SK-N-SH (cell line): ENCODE data around the gene SLC46A1. TPM values are rescaled to one million over a fixed set of nuclear protein-coding genes. Genes with fewer than 3 reads are reported as not detected.

Experiments used
- CTCF ChIA-PET: fragments of 300-600, 350-600 bp; formaldehyde crosslinking; extraction: SDS; loops from one replicate; lab custom pipeline; 2021; lab: Yijun Ruan, JAX
- POLR2A ChIA-PET: fragments of 350-600 bp; sonication (Branson Sonifier 250); formaldehyde crosslinking; extraction: SDS; loops from one replicate; lab custom pipeline; 2020; ENCODE audit warnings: antibody characterized with exemption, inconsistent platforms; lab: Yijun Ruan, JAX
- DNase-seq: peaks from one replicate; pipeline ENCODE4 v3.0.0; 2012
- H2AFZ ChIP-seq: fragments of 200-600 bp; sonication (generic); 2 replicates; pipeline ENCODE4 v1.8.1; 2016; ENCODE audit warnings: antibody characterized with exemption, mild to moderate bottlenecking, low read depth
- H3F3A ChIP-seq: fragments of 200-600 bp; sonication (generic); replicated peaks from 2 replicates; pipeline ENCODE3; 2016; ENCODE audit warnings: antibody characterized with exemption, mild to moderate bottlenecking; ENCODE audit not compliant: insufficient read depth
- H3K27ac ChIP-seq, 2 experiments: fragments of 200-500 bp in 1 of 2; fragments of 200-600 bp in 1 of 2; sonication (Bioruptor generic) in 1 of 2; sonication (generic), shearing (Covaris generic) in 1 of 2; 2 replicates each; pipeline versions ENCODE4 v1.5.1 to v1.6.1; 2014 to 2016; ENCODE audit warnings: low read depth in 2 of 2, inconsistent platforms in 1 of 2, low read length in 1 of 2, mild to moderate bottlenecking in 1 of 2, mixed read lengths in 1 of 2
- H3K27me3 ChIP-seq: fragments of 200-600 bp; sonication (generic), shearing (Covaris generic); 2 replicates; pipeline ENCODE4 v1.6.1; 2016; ENCODE audit warnings: mixed run types; ENCODE audit not compliant: insufficient read depth
- H3K36me3 ChIP-seq, 2 experiments: fragments of 200-500 bp in 1 of 2; fragments of 200-600 bp in 1 of 2; sonication (Bioruptor generic) in 1 of 2; sonication (generic) in 1 of 2; replicated peaks in 1 of 2; 2 replicates each; pipeline versions ENCODE3 to v1.5.1; 2014 to 2016; ENCODE audit warnings: low read length in 1 of 2, mild to moderate bottlenecking in 1 of 2; ENCODE audit not compliant: insufficient read depth in 2 of 2, control insufficient read depth in 1 of 2
- H3K4me1 ChIP-seq, 2 experiments: fragments of 200-500 bp in 1 of 2; fragments of 200-600 bp in 1 of 2; sonication (Bioruptor generic) in 1 of 2; sonication (generic), shearing (Covaris generic) in 1 of 2; 2 replicates each; pipeline versions ENCODE4 v1.5.1 to v1.6.1; 2014 to 2016; ENCODE audit warnings: low read depth in 1 of 2, low read length in 1 of 2, mixed run types in 1 of 2; ENCODE audit not compliant: insufficient read depth in 2 of 2, control insufficient read depth in 1 of 2
- H3K4me2 ChIP-seq: fragments of 200-600 bp; sonication (generic), shearing (Covaris generic); 2 replicates; pipeline ENCODE4 v1.6.1; 2017; ENCODE audit warnings: mixed run types
- H3K4me3 ChIP-seq, 2 experiments: fragments of 200-500 bp in 1 of 2; fragments of 200-600 bp in 1 of 2; sonication (Bioruptor generic) in 1 of 2; sonication (generic), shearing (Covaris generic) in 1 of 2; 2 replicates each; pipeline versions ENCODE4 v1.5.1 to v1.8.1; 2014 to 2016; ENCODE audit warnings: low read depth in 2 of 2, inconsistent platforms in 1 of 2, low read length in 1 of 2, mild to moderate bottlenecking in 1 of 2, mixed read lengths in 1 of 2, moderate library complexity in 1 of 2
- H3K79me2 ChIP-seq: fragments of 200-600 bp; sonication (generic); 2 replicates; pipeline ENCODE4 v1.8.1; 2017; ENCODE audit warnings: mild to moderate bottlenecking; ENCODE audit not compliant: insufficient read depth
- H3K9ac ChIP-seq: fragments of 200-600 bp; sonication (generic); 2 replicates; pipeline ENCODE4 v1.6.1; 2017; ENCODE audit warnings: mixed run types
- H3K9me2 ChIP-seq: fragments of 200-600 bp; sonication (generic); 2 replicates; pipeline ENCODE4 v1.6.1; 2017; ENCODE audit warnings: mixed run types
- H3K9me3 ChIP-seq: fragments of 200-600 bp; sonication (generic); 2 replicates; pipeline ENCODE4 v1.6.1; 2017; ENCODE audit warnings: mixed run types, mild to moderate bottlenecking, moderate library complexity
- H4K20me1 ChIP-seq: fragments of 200-600 bp; sonication (generic); 2 replicates; pipeline ENCODE4 v1.6.1; 2017; ENCODE audit warnings: mild to moderate bottlenecking, mixed run types; ENCODE audit not compliant: insufficient read depth
- CTCF ChIP-seq: fragments of 200-600 bp; sonication (generic); IDR thresholded peaks from 2 replicates; pipeline ENCODE4 v1.6.1; 2017; ENCODE audit warnings: antibody characterized with exemption, mild to moderate bottlenecking, moderate library complexity
- EP300 ChIP-seq, 2 experiments: IDR thresholded peaks; 2 replicates each; pipeline versions ENCODE4 v1.4.0 to v1.6.1; 2012; ENCODE audit warnings: borderline replicate concordance in 1 of 2, low read depth in 1 of 2, low read length in 1 of 2
- EZH2phosphoT487 ChIP-seq: fragments of 200-600 bp; sonication (generic); IDR thresholded peaks from 2 replicates; pipeline ENCODE4 v1.6.1; 2017; ENCODE audit warnings: low read depth, mixed run types, mild to moderate bottlenecking, antibody characterized with exemption, moderate library complexity, borderline replicate concordance
- FOSL2 ChIP-seq: IDR thresholded peaks from 2 replicates; pipeline ENCODE4 v1.4.0; 2012; ENCODE audit warnings: low read depth, mild to moderate bottlenecking, moderate library complexity, borderline replicate concordance
- GABPA ChIP-seq: IDR thresholded peaks from 2 replicates; pipeline ENCODE4 v1.4.0; 2012; ENCODE audit warnings: low read depth, mild to moderate bottlenecking
- IRF3 ChIP-seq: fragments of 150-350 bp; IDR thresholded peaks from 2 replicates; pipeline ENCODE4 v1.6.1; 2016; ENCODE audit warnings: mild to moderate bottlenecking, low read depth, low read length
- NFIC ChIP-seq: IDR thresholded peaks from 2 replicates; pipeline ENCODE4 v1.4.0; 2012; ENCODE audit warnings: borderline replicate concordance
- REST ChIP-seq: IDR thresholded peaks from 2 replicates; pipeline ENCODE4 v1.6.1; 2012; ENCODE audit warnings: mild to moderate bottlenecking, low read depth, low read length, moderate library complexity
- SIN3A ChIP-seq: IDR thresholded peaks from 2 replicates; pipeline ENCODE4 v1.6.1; 2012; ENCODE audit warnings: low read depth, mild to moderate bottlenecking, low read length, moderate library complexity, borderline replicate concordance
- TEAD4 ChIP-seq: IDR thresholded peaks from 2 replicates; pipeline ENCODE4 v1.4.0; 2012; ENCODE audit warnings: mild to moderate bottlenecking, borderline replicate concordance; ENCODE audit not compliant: insufficient read depth
- USF2 ChIP-seq: fragments of 150-350 bp; IDR thresholded peaks from 2 replicates; pipeline ENCODE4 v1.6.1; 2017; ENCODE audit warnings: antibody characterized with exemption, low read length, low read depth, borderline replicate concordance
- YY1 ChIP-seq: IDR thresholded peaks from 2 replicates; pipeline ENCODE4 v1.4.0; 2012; ENCODE audit warnings: low read depth, mild to moderate bottlenecking
- WGBS: methylation state at CpG from one replicate; pipeline ENCODE4 v1.1.6; 2017; ENCODE audit warnings: low lambda C conversion rate; 5-methylcytosine and 5-hydroxymethylcytosine counted together
- polyA plus RNA-seq, 3 experiments: library from polyadenylated mRNA; depleted of rRNA; stranded (reverse); fragments of >200 nt; gene quantifications; 2 replicates each; pipeline ENCODE4 v1.2.3, GENCODE V29; 2012
- TF ChIP-seq, protein P1 (sequence below): IDR thresholded peaks from 2 replicates; pipeline ENCODE4; 2012

SLC46A1 gene
- polyA plus RNA-seq, 1 of the 3 experiments (the other 2 are of a cell fraction) = 4.3 TPM

DNA sequence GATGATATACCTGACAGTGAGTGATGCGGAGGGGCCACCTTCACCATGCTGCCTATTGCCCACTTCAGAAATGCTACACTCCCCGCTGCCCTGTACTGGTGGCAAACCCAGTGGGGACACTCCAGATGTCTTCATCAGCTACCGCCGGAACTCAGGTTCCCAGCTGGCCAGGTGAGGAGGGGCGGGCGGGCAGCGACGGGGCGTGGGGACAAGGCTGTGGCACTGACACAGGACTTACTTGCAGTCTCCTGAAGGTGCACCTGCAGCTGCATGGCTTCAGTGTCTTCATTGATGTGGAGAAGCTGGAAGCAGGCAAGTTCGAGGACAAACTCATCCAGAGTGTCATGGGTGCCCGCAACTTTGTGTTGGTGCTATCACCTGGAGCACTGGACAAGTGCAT is 17.9 kb downstream of the SLC46A1 start:
- TF ChIP-seq REST = no peak
- no peak for TF ChIP-seq FOSL2
- TF ChIP-seq, all 33 proteins: peak for 0
- H3K4me1 ChIP-seq = no peaks in the 10 kb centered on the region

DNA sequence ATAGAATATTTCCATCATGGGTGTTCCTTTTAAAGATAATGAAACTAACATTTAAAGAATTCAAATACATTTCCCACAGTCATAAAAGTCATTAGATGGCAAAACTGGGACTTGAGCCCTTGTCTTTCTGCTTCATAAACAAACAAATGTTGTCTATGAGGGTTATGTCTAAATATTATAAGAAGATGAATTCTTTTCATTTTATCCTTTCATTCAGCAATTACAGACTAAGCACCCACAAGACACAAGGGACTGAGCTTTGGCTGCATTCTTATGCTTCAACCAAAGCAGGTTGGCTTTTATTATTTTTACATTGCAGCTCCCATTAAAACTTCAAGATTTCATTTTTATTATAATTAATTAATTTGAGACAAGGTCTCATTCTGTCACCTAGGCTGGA is 19.6 kb downstream of the SLC46A1 start:
- ChIA-PET CTCF (interaction anchor here (1.0 kb wide), 1 partner anchor 108 kb away, joined by 3 read pairs; no protein-coding TSS in a partner anchor), POLR2A (interaction anchor here (0.8 kb wide), 1 partner anchor 19 kb away, joined by 3 read pairs; no protein-coding TSS in a partner anchor)
- H3K4me1 ChIP-seq = no peaks in the 10 kb centered on the region; a peak in 1 of 4 replicates
- no peaks in the 10 kb centered on the region for H3K9me2 ChIP-seq
- no peak overlapping the region for H3K4me2 ChIP-seq
- H3K27me3 ChIP-seq = no peaks in the 10 kb centered on the region
- DNase-seq = no peak
- no peak overlapping the region for H3K27ac ChIP-seq
- no peaks in the 10 kb centered on the region for H3K9me3 ChIP-seq
- peaks cover 31 to 36% of the 10 kb centered on the region in 2 experiments for H3K36me3 ChIP-seq
- no peaks in the 10 kb centered on the region for H4K20me1 ChIP-seq
- 0 out of 2 replicates have a peak, but pooled peaks cover 7% of the 10 kb centered on the region for H3K79me2 ChIP-seq
- H2AFZ ChIP-seq = no peak overlapping the region
- no peak overlapping the region for H3K4me3 ChIP-seq
- no peaks in the 10 kb centered on the region for H3F3A ChIP-seq
- no peak overlapping the region for H3K9ac ChIP-seq
- TF ChIP-seq SIN3A = no peak
- no peak for TF ChIP-seq YY1
- TF ChIP-seq CTCF = no peak
- TF ChIP-seq IRF3 = no peak
- TF ChIP-seq TEAD4 = no peak
- TF ChIP-seq EZH2phosphoT487 = no peak
- TF ChIP-seq USF2 = no peak
- no peak for TF ChIP-seq NFIC
- TF ChIP-seq GABPA = no peak
- no peak for TF ChIP-seq EP300 (IDR thresholded peaks at IDR 0.05; ENCODE audit: borderline replicate concordance in 1 of 2, low read depth in 1 of 2, low read length in 1 of 2)
- TF ChIP-seq, protein P1, sequence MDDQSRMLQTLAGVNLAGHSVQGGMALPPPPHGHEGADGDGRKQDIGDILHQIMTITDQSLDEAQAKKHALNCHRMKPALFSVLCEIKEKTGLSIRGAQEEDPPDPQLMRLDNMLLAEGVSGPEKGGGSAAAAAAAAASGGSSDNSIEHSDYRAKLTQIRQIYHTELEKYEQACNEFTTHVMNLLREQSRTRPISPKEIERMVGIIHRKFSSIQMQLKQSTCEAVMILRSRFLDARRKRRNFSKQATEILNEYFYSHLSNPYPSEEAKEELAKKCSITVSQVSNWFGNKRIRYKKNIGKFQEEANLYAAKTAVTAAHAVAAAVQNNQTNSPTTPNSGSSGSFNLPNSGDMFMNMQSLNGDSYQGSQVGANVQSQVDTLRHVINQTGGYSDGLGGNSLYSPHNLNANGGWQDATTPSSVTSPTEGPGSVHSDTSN = no peak

More for the DNA sequence above, 17.9 kb downstream of the SLC46A1 start:
- Histone ChIP-seq H2AFZ (no peak overlapping the region), H3F3A (no peaks in the 10 kb centered on the region), H3K9me3 (no peaks in the 10 kb centered on the region), H3K9ac (no peak overlapping the region), H3K79me2 (0 out of 2 replicates have a peak, but pooled peaks cover 7% of the 10 kb centered on the region), H4K20me1 (no peaks in the 10 kb centered on the region), H3K36me3 (peaks cover 31 to 43% of the 10 kb centered on the region in 2 experiments), H3K4me2 (no peak overlapping the region), H3K27ac (no peak overlapping the region), H3K9me2 (no peaks in the 10 kb centered on the region), H3K4me3 (no peak overlapping the region), H3K27me3 (no peaks in the 10 kb centered on the region)
- ChIA-PET CTCF (no interaction called here), POLR2A (no interaction called here)
- no peak for DNase-seq
- 90% methylated on average over 7 of the region's 11 CpGs for WGBS
